ENCODE measurements around the gene F2R.
"Not testable (repeated sequence)": the region's sequence is repeated elsewhere in the genome, so short reads cannot be mapped to it uniquely, and the experiment has no call there.

The F2R gene

GRCh38 chr5:76715736-76716455 lies at the start of gene F2R:
Gene F2R, plus strand, starts transcription at chr5:76716126. Its CDS starts 182 bp downstream, at chr5:76716308.
- DNase-seq (ENCODE audit: low read depth) = peak; percentile 57

GRCh38 chr5:76667495-76667894 lies 48.4 kb upstream of the F2R start:
- DNase-seq (ENCODE audit: low read depth) = no peak

GRCh38 chr5:76669245-76669644 lies 46.7 kb upstream of the F2R start:
- no peak for DNase-seq (ENCODE audit: low read depth)

GRCh38 chr5:76670508-76670907 lies 45.4 kb upstream of the F2R start:
- DNase-seq (ENCODE audit: low read depth) = no peak

GRCh38 chr5:76672242-76672641 lies 43.7 kb upstream of the F2R start:
- no peak for DNase-seq (ENCODE audit: low read depth)

GRCh38 chr5:76673125-76673524 lies 42.8 kb upstream of the F2R start:
- DNase-seq (ENCODE audit: low read depth) = no peak

- DNase-seq (ENCODE audit: low read depth) = no peak
Measured at GRCh38 chr5:76674330-76675066, 41.4 kb upstream of the F2R start.

GRCh38 chr5:76675364-76675763 lies 40.6 kb upstream of the F2R start:
- no peak for DNase-seq (ENCODE audit: low read depth)

- no peak for DNase-seq (ENCODE audit: low read depth)
Measured at GRCh38 chr5:76677849-76678472, 38.0 kb upstream of the F2R start.

- no peak for DNase-seq (ENCODE audit: low read depth)
Measured at GRCh38 chr5:76679231-76679630, 36.7 kb upstream of the F2R start.

- DNase-seq (ENCODE audit: low read depth) = not testable (repeated sequence)
Measured at GRCh38 chr5:76680826-76681225, 35.1 kb upstream of the F2R start.

- DNase-seq (ENCODE audit: low read depth) = no peak
Measured at GRCh38 chr5:76681287-76681686, 34.6 kb upstream of the F2R start.

- no peak for DNase-seq (ENCODE audit: low read depth)
Measured at GRCh38 chr5:76682387-76682786, 33.5 kb upstream of the F2R start.

GRCh38 chr5:76683816-76684731 lies 31.9 kb upstream of the F2R start:
- DNase-seq (ENCODE audit: low read depth) = no peak

- DNase-seq (ENCODE audit: low read depth) = no peak
Measured at GRCh38 chr5:76684756-76685519, 31.0 kb upstream of the F2R start.

GRCh38 chr5:76685704-76686103 lies 30.2 kb upstream of the F2R start:
- no peak for DNase-seq (ENCODE audit: low read depth)

- DNase-seq (ENCODE audit: low read depth) = no peak
Measured at GRCh38 chr5:76688212-76688611, 27.7 kb upstream of the F2R start.

GRCh38 chr5:76688836-76689235 lies 27.1 kb upstream of the F2R start:
- no peak for DNase-seq (ENCODE audit: low read depth)

- DNase-seq (ENCODE audit: low read depth) = peak; percentile 84
Measured at GRCh38 chr5:76689321-76690036, 26.4 kb upstream of the F2R start.

- no peak for DNase-seq (ENCODE audit: low read depth)
Measured at GRCh38 chr5:76690037-76690679, 25.8 kb upstream of the F2R start.
